Vagina (tissue), 2 donors: Measurements from ENCODE around the gene GAL3ST3. TPM values are rescaled to one million over a fixed set of nuclear protein-coding genes. Genes with fewer than 3 reads are reported as not detected.

ENCODE experiments used
- DNase-seq, 2 donors: peaks; one replicate each; pipeline ENCODE4 v3.0.0-alpha.2; 2017; ENCODE audit errors: extremely low spot score in 2 of 2
- H3K27ac ChIP-seq: fragments of 200-600 bp; sonication (generic); one replicate; pipeline ENCODE4 v1.5.1; 2019
- H3K27me3 ChIP-seq: fragments of 200-600 bp; sonication (generic); one replicate; pipeline ENCODE4 v1.5.1; 2019
- H3K36me3 ChIP-seq, 2 donors: fragments of 200-600 bp; sonication (generic); one replicate each; pipeline ENCODE4 v1.5.1; 2017 to 2019
- H3K4me1 ChIP-seq: fragments of 200-600 bp; sonication (generic); one replicate; pipeline ENCODE4 v1.5.1; 2019
- H3K4me3 ChIP-seq, 2 donors: fragments of 200-600 bp; sonication (generic); 1 replicate in 1 of 2; 2 replicates in 1 of 2; pipeline ENCODE4 v1.5.1; 2016 to 2019
- H3K9me3 ChIP-seq: fragments of 200-600 bp; sonication (generic); one replicate; pipeline ENCODE4 v1.5.1; 2019
- CTCF ChIP-seq, 3 experiments: fragments of 450-650 bp in 2 of 3; fragments of 200-600 bp in 1 of 3; sonication (generic) in 1 of 3; IDR thresholded peaks; one replicate each; pipeline ENCODE4 v1.5.1; 2017 to 2019; ENCODE audit warnings: antibody characterized with exemption in 3 of 3, mild to moderate bottlenecking in 2 of 3, moderate library complexity in 2 of 3
- POLR2A ChIP-seq, 2 donors: fragments of 450-650 bp; IDR thresholded peaks; one replicate each; pipeline ENCODE4 v1.6.1; 2017; ENCODE audit warnings: antibody characterized with exemption in 2 of 2, mild to moderate bottlenecking in 2 of 2, moderate library complexity in 2 of 2
- POLR2AphosphoS5 ChIP-seq, 2 donors: sonication (generic); formaldehyde crosslinking; IDR thresholded peaks; one replicate each; pipeline ENCODE4 v1.9.0; 2017; ENCODE audit warnings: antibody characterized with exemption in 2 of 2, mild to moderate bottlenecking in 2 of 2, low read depth in 1 of 2; ENCODE audit not compliant: insufficient read depth in 1 of 2
- intact Hi-C: fragments of 100-400 bp; cut with DNase I; formaldehyde crosslinking; loops from one replicate; pipeline ENCODE4 v1.15.1; 2023
- total RNA-seq: library from RNA; depleted of rRNA; stranded (reverse); fragments of >200 nt; gene quantifications from one replicate; pipeline ENCODE4 v1.2.3, GENCODE V29; 2016

The GAL3ST3 gene
- total RNA-seq, 1 donor from 2014 or later: not detected

GRCh38 chr11:66069715-66070603, 21.0 kb upstream of the GAL3ST3 start, which contains the start of gene PACS1:
PACS1 (plus strand) TSS chr11:66070272; CDS start chr11:66070487, 215 bp downstream.
- H3K27me3 ChIP-seq: no peaks in the 10 kb centered on the region
- TF ChIP-seq POLR2A (IDR thresholded peaks at IDR 0.05) (peak in 1 of 2 donors; percentile 41), CTCF (IDR thresholded peaks at IDR 0.05) (no peak), POLR2AphosphoS5 (IDR thresholded peaks at IDR 0.05; ENCODE audit: insufficient read depth in 1 of 2, low read depth in 1 of 2) (peak in 1 of 2 donors; percentile 57)
- peaks cover 42% of the 10 kb centered on the region for H3K4me1 ChIP-seq
- H3K9me3 ChIP-seq: no peaks in the 10 kb centered on the region
- H3K4me3 ChIP-seq: peak within 1 kb of the TSS; percentile 66 to 79
- intact Hi-C loops: no loop called here
- H3K36me3 ChIP-seq: peaks cover 0 to 42% of the 10 kb centered on the region in 2 donors
- no peak for DNase-seq
- H3K27ac ChIP-seq: peak within 1 kb of the TSS; percentile 90

- Histone ChIP-seq H3K9me3 (no peaks in the 10 kb centered on the region), H3K4me3 (peak overlapping the region; percentile 66 to 79), H3K36me3 (peaks cover 0 to 44% of the 10 kb centered on the region in 2 donors), H3K4me1 (peaks cover 42% of the 10 kb centered on the region), H3K27me3 (no peaks in the 10 kb centered on the region), H3K27ac (peak overlapping the region; percentile 90)
- no peak for DNase-seq
- no peak for TF ChIP-seq POLR2A (IDR thresholded peaks at IDR 0.05)
- no peak for TF ChIP-seq POLR2AphosphoS5 (IDR thresholded peaks at IDR 0.05; ENCODE audit: insufficient read depth in 1 of 2, low read depth in 1 of 2)
- peak in 1 of 3 experiments; percentile 9 for TF ChIP-seq CTCF (IDR thresholded peaks at IDR 0.05)
- intact Hi-C loops: no loop called here
Measured at GRCh38 chr11:66068923-66069714, 20.2 kb upstream of the GAL3ST3 start.

GRCh38 chr11:66068154-66068821, 19.3 kb upstream of the GAL3ST3 start:
- Histone ChIP-seq H3K4me1 (peaks cover 41% of the 10 kb centered on the region), H3K36me3 (peaks cover 0 to 50% of the 10 kb centered on the region in 2 donors), H3K27me3 (no peaks in the 10 kb centered on the region), H3K4me3 (no peak overlapping the region), H3K27ac (peak overlapping the region; percentile 90), H3K9me3 (no peaks in the 10 kb centered on the region)
- TF ChIP-seq POLR2AphosphoS5 (IDR thresholded peaks at IDR 0.05; ENCODE audit: insufficient read depth in 1 of 2, low read depth in 1 of 2): peak in 1 of 2 donors; percentile 34
- TF ChIP-seq POLR2A (IDR thresholded peaks at IDR 0.05): no peak
- TF ChIP-seq CTCF (IDR thresholded peaks at IDR 0.05): peak; percentile 40 to 81 (median 49)
- intact Hi-C loops: no loop called here
- DNase-seq: no peak

- no peak overlapping the region for H3K27ac ChIP-seq
- H3K4me3 ChIP-seq: no peak overlapping the region
- DNase-seq: no peak
- H3K36me3 ChIP-seq: peaks cover 0 to 56% of the 10 kb centered on the region in 2 donors
- intact Hi-C loops: no loop called here
- H3K4me1 ChIP-seq: peaks cover 35% of the 10 kb centered on the region
- H3K9me3 ChIP-seq: no peaks in the 10 kb centered on the region
- no peaks in the 10 kb centered on the region for H3K27me3 ChIP-seq
- TF ChIP-seq POLR2AphosphoS5 (IDR thresholded peaks at IDR 0.05; ENCODE audit: insufficient read depth in 1 of 2, low read depth in 1 of 2) (no peak), CTCF (IDR thresholded peaks at IDR 0.05) (no peak), POLR2A (IDR thresholded peaks at IDR 0.05) (no peak)
Measured at GRCh38 chr11:66067640-66068039, 18.7 kb upstream of the GAL3ST3 start.
